Measurements from ENCODE around the gene CPLX4.

Gene CPLX4

DNA sequence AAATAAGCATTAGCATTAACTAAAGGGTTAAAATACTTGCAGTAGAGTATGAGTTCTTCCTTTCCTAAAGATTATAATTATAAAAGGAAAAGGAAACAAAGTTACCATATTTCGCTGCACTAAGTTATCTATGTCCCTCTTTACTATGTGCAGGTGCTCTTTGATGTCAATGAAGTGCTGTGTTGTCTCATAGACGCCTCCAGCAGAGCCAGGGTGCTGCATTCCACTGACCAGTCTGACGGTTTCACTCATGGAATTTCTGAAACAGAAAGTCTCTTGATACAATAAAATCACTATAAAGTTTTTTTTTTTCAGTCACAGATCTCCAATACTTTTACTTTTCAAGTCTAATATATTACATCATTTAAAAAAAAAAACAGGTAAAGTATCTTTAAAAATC, 14.5 kb upstream of the CPLX4 start:
- no peak for TF ChIP-seq CTCF (IDR thresholded peaks at IDR 0.05)

GRCh38 chr18:59328683-59329082, 10.2 kb upstream of the CPLX4 start:
- no peak for TF ChIP-seq CTCF (IDR thresholded peaks at IDR 0.05)

- no peak for TF ChIP-seq CTCF (IDR thresholded peaks at IDR 0.05)
These were observed 7.5 kb upstream of the CPLX4 start for GRCh38 chr18:59325965-59326364.

DNA sequence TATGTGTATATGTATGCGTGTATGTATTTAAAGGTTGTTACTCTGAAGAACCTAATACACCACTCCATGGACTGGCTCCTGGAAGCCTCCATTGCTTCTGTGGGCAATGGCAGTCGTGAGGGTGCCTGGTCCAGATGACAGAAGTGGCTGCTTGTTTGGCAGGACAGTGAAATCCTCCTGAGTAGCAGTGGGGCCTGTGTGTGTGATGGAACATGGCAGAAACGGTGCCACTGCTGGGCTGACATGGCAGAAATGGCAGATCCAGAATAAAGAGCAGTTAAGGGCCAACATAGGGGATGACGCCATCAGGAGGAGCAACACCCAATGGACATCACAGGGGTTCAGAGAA, 6.1 kb upstream of the CPLX4 start:
- TF ChIP-seq CTCF (IDR thresholded peaks at IDR 0.05), result no peak

GRCh38 chr18:59323931-59324622, 5.6 kb upstream of the CPLX4 start:
- no peak for TF ChIP-seq CTCF (IDR thresholded peaks at IDR 0.05)

DNA sequence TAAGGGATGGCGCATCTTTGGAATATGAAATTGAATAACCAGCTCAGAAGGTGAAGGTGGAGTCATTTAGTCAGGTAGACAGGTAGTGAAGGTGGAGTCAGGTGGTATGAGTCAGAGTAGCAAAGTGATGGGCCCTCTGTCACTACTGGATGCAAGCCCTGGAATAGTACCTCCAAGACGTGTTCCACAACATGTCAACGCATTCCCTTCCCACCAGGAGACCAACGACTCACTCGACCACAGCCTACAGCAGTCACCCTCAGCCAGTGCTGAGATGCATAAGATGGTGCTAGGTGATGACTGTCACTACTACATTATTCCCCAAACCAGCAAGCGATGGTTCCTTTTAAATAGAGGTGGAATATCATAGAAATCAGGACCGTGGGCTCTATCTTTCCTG, 6.8 kb downstream of the CPLX4 start:
- TF ChIP-seq CTCF (IDR thresholded peaks at IDR 0.05), result no peak

DNA sequence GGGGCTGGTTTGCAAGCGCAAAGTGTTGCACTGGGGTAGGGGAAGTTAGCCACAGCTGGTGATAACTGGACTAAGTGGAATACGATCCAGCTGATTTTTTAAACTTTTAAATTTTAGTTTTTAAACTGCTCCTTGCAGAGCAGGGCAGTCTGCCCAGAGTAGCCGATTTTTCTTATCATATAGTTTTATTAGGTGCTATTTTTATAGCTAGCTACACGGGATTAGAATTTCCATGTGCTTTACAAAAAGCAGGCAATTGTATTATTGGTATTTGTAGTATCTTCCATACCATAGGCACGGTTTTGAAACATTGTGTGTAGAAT, 9.6 kb downstream of the CPLX4 start:
- no peak for TF ChIP-seq CTCF (IDR thresholded peaks at IDR 0.05)

Measured in LNCAP (cell line).